Transverse colon (tissue), 4 donors: Measurements from ENCODE around the gene HELZ.

Experiments used
- CTCF ChIP-seq, 5 experiments: fragments of 200-600 bp in 3 of 5; fragments of 450-650 bp in 2 of 5; sonication (generic) in 3 of 5; IDR thresholded peaks; 1 replicate in 2 of 5; 2 replicates in 3 of 5; pipeline ENCODE4 v1.5.1; 2016 to 2017; ENCODE audit warnings: antibody characterized with exemption in 5 of 5, inconsistent platforms in 3 of 5, mild to moderate bottlenecking in 2 of 5, moderate library complexity in 1 of 5
- EP300 ChIP-seq: sonication (generic); formaldehyde crosslinking; IDR thresholded peaks from one replicate; pipeline ENCODE4 v1.6.1; 2017; ENCODE audit warnings: antibody characterized with exemption, low read depth
- POLR2A ChIP-seq: fragments of 450-650 bp; IDR thresholded peaks from one replicate; pipeline ENCODE4 v1.6.1; 2016; ENCODE audit warnings: antibody characterized with exemption, mild to moderate bottlenecking, moderate library complexity
- POLR2AphosphoS5 ChIP-seq, 3 donors: sonication (generic); formaldehyde crosslinking; IDR thresholded peaks; one replicate each; pipeline ENCODE4 v1.6.1; 2016; ENCODE audit warnings: antibody characterized with exemption in 3 of 3

- TF ChIP-seq CTCF (IDR thresholded peaks at IDR 0.05) (no peak), POLR2A (no peak), POLR2AphosphoS5 (IDR thresholded peaks at IDR 0.05) (no peak), EP300 (no peak)
These were observed 111.8 kb downstream of the HELZ start for GRCh38 chr17:67133161-67133560.
